ENCODE results near the gene METTL16.

The METTL16 gene

GRCh38 chr17:2377659-2378058 lies 134.0 kb downstream of the METTL16 start:
- no peak for DNase-seq

- no peak for DNase-seq
Observed at GRCh38 chr17:2376107-2376506, 135.6 kb downstream of the METTL16 start.

DNA sequence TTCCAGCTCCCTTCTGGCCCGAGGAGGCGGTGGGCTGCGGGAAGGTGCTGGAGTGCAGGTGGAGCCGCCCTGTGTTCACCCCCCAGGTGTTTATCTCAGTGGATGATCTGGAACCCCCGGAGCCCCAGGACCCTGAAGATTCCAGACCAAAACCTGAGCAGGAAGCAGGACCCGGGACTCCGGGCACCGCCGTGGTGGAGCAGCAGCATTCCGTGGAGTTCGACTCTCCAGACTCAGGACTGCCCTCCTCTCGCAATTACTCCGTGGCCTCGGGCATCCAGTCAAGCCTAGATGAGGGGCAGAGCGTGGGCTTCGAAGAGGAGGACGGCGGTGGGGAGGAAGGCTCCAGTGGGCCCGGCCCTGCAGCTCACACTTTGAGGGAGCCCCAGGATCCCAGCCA lies 136.3 kb downstream of the METTL16 start:
- DNase-seq: no peak

DNA sequence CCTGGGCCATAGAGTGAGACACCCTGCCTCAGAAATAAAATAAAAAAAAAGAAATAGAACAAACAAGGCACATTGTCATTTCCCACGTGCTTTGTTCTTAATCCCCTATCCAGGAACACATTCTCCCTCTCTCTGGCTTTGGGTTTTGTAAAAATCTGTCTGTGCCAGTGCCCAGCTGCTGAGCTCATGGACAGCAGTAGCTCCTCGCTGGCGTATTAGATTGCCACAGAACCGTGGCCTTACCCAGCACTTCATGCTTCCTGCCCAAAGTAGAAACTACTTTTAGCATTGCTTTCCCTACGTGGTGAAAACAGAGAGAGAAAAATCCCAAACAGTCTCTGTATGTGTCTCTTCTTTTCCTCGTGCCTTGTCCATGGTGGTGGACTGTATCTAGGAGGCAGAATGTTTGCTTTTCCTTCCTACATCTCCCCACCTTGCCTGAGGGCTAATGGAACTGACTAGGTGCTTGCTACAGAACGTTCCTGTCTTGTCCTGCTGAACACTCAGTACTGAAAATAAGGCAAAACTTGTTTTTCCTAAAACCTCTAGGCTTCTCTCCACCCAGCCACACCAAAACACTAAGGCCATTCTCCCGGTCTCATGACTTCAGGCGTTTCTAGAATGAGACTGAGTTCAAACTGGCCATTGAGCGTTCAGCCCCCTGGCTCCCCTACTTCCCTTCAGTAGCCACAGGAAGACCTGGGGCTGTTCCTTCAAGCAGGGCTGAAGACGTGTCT lies 137.0 kb downstream of the METTL16 start:
- no peak for DNase-seq

DNA sequence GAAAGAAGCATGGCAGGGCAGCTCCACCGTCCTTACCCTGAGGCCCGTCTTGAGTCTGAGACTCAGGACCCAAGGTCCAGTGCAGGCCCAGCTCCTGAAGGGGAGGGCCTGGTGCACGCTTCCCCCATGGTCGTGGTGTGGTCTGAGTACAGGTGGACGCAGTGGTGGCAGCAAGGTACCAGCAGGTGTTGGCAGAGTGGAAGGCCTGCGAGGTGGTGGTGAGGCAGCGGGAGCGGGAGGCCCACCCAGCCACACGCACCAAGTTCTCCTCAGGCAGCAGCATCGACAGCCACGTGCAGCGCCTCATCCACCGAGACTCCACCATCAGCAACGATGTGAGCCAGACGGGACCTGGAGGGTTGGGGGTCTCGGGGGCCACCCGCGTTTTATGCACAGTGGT lies 138.5 kb downstream of the METTL16 start:
- DNase-seq: no peak

- DNase-seq: no peak
Observed at GRCh38 chr17:2372681-2373080, 139.0 kb downstream of the METTL16 start.

- DNase-seq: no peak
Observed at GRCh38 chr17:2372180-2372579, 139.5 kb downstream of the METTL16 start.

GRCh38 chr17:2371183-2372130 lies 140.2 kb downstream of the METTL16 start:
- no peak for DNase-seq

GRCh38 chr17:2370211-2370589 lies 141.5 kb downstream of the METTL16 start:
- DNase-seq: no peak

DNA sequence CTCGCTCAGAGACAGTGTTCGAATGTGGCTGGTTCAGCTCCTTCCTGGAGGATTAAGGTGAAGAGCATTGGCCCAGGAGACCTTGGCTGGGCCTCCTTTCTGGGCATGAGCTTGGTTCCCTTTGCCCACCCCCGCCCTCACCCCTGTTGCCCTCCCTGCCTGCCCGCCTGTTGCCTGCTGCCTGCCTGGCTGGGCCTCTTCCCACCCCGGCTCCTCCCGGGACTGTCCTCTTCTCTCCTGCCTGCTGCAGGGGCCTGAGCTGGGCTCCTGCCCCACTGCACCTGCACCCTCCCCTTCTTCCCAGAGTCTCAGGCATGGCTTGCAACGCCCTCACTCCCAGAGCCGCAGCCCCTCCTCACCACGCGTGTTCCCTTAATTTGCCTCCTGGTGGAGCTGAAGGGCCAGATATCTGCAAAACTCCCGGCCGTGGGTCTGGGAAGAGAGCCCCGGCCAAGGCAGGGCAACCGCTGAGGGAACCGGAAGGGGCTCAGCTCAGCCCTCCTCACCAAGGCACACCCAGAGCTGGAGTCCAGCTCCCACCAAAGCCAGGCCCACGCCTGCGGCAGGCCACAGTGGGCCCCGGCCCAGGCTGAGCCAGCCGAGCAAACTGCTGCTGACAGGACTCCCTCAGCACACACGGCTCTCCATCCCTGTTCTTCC lies 142.0 kb downstream of the METTL16 start:
- DNase-seq: no peak

DNA sequence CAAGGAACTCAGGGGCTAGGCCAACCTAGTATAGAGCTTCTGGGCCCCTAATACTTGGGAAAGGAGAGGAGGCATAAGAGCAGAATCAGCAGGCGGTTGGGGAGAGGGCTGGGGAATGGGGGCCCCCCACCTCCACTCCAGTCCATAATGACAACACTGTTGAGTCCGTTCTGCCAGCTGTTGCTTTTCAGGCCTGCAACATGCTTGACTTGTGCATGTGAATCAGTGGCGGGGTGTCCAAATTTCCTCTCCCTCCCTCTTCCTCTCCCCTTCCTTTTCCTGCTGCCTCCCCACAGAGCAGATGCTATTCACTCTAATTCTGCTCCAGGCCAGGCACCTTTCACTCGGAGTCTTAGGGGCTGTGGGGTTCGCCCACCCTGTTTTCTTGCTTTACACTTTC lies 142.6 kb downstream of the METTL16 start:
- DNase-seq: no peak

GRCh38 chr17:2368359-2368758 lies 143.3 kb downstream of the METTL16 start:
- DNase-seq: no peak

DNA sequence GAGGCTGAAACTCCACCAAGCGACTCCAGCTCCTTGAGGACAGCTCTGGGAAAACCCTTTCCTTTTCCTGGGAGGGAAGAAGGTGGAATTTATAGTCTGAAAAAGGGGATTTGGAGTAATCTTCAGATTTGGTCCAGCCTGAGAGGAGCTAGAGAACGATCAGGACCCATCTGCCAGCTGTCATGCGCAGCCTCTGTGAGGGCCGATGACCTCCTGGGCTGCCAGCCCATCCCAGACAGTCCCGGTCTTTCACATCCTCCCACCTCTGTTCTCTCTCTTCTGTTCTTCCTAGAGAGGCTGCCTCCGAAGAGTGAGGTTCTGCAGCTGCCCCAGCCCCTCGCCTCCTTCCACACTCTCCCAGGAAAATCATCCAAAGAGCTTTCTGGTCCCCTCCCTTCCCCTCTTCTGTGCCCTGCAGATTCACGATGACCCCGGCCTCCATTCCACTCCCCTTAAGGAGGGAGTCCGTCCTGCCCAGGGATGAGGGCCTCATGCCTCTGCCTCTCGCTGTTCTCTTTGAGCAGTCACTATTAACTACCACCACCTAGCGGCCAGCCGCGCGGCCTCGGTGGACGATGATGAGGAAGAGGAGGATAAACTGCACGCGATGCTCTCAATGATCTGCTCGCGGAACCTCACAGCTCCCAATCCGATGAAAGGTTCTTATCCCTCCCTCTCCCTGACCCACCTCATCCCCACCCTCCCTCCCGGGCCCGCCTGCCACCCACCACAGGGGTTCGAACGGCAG lies 144.8 kb downstream of the METTL16 start:
- no peak for DNase-seq
